ENCODE data around the gene FBXO5. TPM values are rescaled to one million over a fixed set of nuclear protein-coding genes. Genes with fewer than 3 reads are reported as not detected.

The FBXO5 gene
- total RNA-seq, 2 donors from 2014 or later: 7.4 to 16.2 TPM

DNA sequence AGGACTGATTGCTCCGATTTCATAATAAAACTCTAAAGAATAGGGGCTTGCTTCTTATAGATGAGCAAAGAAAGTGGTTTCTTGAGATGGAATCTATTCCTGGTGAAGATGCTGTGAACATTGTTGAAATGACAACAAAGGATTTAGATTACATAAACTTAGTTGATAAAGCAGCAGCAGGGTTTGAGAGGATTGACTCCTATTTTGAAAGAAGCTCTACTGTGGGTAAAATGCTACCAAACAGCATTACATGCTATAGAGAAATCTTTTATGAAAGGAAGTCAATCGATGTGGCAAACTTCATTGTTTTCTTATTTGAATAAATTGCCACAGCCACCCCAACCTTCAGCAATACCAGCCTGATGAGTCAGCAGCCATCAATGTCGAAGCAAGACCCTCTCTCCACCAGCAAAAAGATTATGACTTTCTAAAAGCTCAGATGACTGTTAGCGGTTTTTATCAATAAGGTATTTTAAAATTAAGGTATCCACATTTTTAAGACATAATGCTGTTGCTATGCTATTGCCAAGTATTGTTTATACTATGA, 32.3 kb upstream of the FBXO5 start:
- intact Hi-C loops (cut with DNase I): no loop called here
- Histone ChIP-seq H3K27me3 (no peaks in the 10 kb centered on the region), H3K4me1 (no peaks in the 10 kb centered on the region), H3K36me3 (no peaks in the 10 kb centered on the region), H3K9me3 (no peaks in the 10 kb centered on the region), H3K4me3 (no peak overlapping the region), H3K9ac (ENCODE audit: low read depth in 2 of 2, low read length in 2 of 2) (no peak overlapping the region), H3K27ac (no peak overlapping the region)
- TF ChIP-seq, protein P1, sequence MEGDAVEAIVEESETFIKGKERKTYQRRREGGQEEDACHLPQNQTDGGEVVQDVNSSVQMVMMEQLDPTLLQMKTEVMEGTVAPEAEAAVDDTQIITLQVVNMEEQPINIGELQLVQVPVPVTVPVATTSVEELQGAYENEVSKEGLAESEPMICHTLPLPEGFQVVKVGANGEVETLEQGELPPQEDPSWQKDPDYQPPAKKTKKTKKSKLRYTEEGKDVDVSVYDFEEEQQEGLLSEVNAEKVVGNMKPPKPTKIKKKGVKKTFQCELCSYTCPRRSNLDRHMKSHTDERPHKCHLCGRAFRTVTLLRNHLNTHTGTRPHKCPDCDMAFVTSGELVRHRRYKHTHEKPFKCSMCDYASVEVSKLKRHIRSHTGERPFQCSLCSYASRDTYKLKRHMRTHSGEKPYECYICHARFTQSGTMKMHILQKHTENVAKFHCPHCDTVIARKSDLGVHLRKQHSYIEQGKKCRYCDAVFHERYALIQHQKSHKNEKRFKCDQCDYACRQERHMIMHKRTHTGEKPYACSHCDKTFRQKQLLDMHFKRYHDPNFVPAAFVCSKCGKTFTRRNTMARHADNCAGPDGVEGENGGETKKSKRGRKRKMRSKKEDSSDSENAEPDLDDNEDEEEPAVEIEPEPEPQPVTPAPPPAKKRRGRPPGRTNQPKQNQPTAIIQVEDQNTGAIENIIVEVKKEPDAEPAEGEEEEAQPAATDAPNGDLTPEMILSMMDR (IDR thresholded peaks at IDR 0.05): no peak
- DNase-seq: no peak

- H3K4me3 ChIP-seq: no peak overlapping the region
- no peaks in the 10 kb centered on the region for H3K4me1 ChIP-seq
- H3K9me3 ChIP-seq: no peaks in the 10 kb centered on the region
- intact Hi-C loops (cut with DNase I): no loop called here
- no peaks in the 10 kb centered on the region for H3K36me3 ChIP-seq
- TF ChIP-seq, protein P1 (IDR thresholded peaks at IDR 0.05): no peak
- H3K27ac ChIP-seq: no peak overlapping the region
- H3K9ac ChIP-seq (ENCODE audit: low read depth in 2 of 2, low read length in 2 of 2): no peak overlapping the region
- no peaks in the 10 kb centered on the region for H3K27me3 ChIP-seq
- no peak for DNase-seq
Observed at GRCh38 chr6:153013438-153013837, 30.6 kb upstream of the FBXO5 start.

- intact Hi-C loops (cut with DNase I): no loop called here
Observed at GRCh38 chr6:153012856-153013255, 30.0 kb upstream of the FBXO5 start.

DNA sequence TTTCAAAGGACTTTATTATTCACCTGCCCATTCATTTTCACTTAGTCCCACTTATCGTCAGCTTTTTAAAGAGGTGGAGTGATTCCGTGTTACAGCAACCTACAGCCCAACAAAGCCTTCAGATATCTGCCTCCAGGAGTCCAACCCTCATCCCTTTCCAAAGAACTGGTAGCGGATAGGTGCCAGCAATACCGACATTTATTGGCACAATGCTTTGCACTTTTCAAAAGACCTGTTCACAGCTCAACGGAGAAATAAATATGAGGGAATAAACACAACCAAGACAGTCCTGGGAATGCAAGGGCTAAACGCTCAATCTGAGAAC, 20.5 kb upstream of the FBXO5 start:
- intact Hi-C loops (cut with DNase I): no loop called here
- H3K9me3 ChIP-seq: no peaks in the 10 kb centered on the region
- peaks cover 6% of the 10 kb centered on the region for H3K4me1 ChIP-seq
- H3K4me3 ChIP-seq: peak overlapping the region; percentile 62
- H3K36me3 ChIP-seq: no peaks in the 10 kb centered on the region
- peak; percentile 22 for DNase-seq
- TF ChIP-seq, protein P1 (IDR thresholded peaks at IDR 0.05): no peak
- no peaks in the 10 kb centered on the region for H3K27me3 ChIP-seq
- peak overlapping the region; percentile 81 for H3K27ac ChIP-seq
- peak overlapping the region; percentile 64 to 78 for H3K9ac ChIP-seq (ENCODE audit: low read depth in 2 of 2, low read length in 2 of 2)

More at GRCh38 chr6:153012856-153013255, 30.0 kb upstream of the FBXO5 start:
- DNase-seq: no peak
- H3K9ac ChIP-seq (ENCODE audit: low read depth in 2 of 2, low read length in 2 of 2): no peak overlapping the region
- no peaks in the 10 kb centered on the region for H3K4me1 ChIP-seq
- H3K4me3 ChIP-seq: no peak overlapping the region
- no peaks in the 10 kb centered on the region for H3K36me3 ChIP-seq
- TF ChIP-seq, protein P1 (IDR thresholded peaks at IDR 0.05): no peak
- no peaks in the 10 kb centered on the region for H3K9me3 ChIP-seq
- H3K27me3 ChIP-seq: no peaks in the 10 kb centered on the region
- no peak overlapping the region for H3K27ac ChIP-seq

DNA sequence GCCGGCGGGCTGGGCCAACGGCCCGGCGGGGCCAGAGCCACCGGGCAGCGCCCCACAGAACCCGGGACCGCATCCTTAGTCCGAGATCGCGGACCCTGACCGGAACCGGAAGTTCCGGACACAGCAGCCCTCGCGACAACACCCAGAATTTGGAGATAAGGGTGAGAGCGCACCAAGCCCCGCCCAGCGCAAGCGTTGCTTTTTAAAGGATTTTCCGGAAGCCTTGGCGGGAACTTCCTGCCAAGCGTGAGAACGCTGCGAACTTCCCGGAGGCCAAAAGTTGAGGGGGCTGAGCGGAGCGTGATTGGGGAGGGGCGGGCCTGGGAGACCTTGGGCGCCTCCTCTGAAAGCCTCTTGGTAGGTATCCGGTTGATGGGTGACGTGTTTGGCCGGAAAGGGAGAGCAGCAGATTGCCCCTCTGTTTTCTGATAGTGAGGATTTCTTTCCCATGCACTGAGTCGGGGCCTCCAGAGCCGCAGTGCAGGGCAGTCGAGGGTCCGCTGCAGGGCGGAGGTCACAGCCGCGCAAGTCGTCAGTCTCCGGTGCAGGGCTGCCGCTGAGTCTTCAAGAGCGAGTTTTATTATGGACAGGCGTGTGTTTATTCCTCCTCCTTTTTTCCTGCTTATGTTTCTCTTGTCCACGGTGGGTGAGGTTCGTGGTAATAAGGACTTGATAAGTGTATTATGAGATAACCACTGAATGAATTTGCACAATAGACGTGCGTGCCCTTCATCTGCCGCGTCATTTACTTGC, 19.9 kb upstream of the FBXO5 start, which contains the start of gene MTRF1L:
Gene MTRF1L, minus strand, starts transcription at position 97 of the 753 bp plus-strand sequence. Its CDS starts 24 bp downstream, at position 73.
- Histone ChIP-seq H3K9ac (ENCODE audit: low read depth in 2 of 2, low read length in 2 of 2) (peak within 1 kb of the TSS; percentile 78 to 86), H3K4me3 (peak within 1 kb of the TSS; percentile 62), H3K36me3 (no peaks in the 10 kb centered on the region), H3K27ac (peak within 1 kb of the TSS; percentile 81), H3K27me3 (no peaks in the 10 kb centered on the region), H3K9me3 (no peaks in the 10 kb centered on the region), H3K4me1 (peaks cover 6% of the 10 kb centered on the region)
- DNase-seq: peak; percentile 96
- intact Hi-C loops (cut with DNase I): no loop called here
- TF ChIP-seq, protein P1 (IDR thresholded peaks at IDR 0.05): no peak
